A673 (cell line): Measurements from ENCODE around the gene RTN1. TPM values are rescaled to one million over a fixed set of nuclear protein-coding genes. Genes with fewer than 3 reads are reported as not detected.

ENCODE experiments used
- BruUV-seq: library from RNA; stranded (reverse); fragments of 400-500 nt; replicated peaks from 2 replicates; lab custom pipeline; 2021; lab: Mats Ljungman, UMichigan
- CTCF ChIA-PET: fragments of 300-600 bp; sonication (Branson Sonifier 250); formaldehyde crosslinking; loops from one replicate; lab custom pipeline; 2022; ENCODE audit warnings: antibody characterized with exemption; lab: Charles Lee
- POLR2A ChIA-PET: fragments of 300-600 bp; sonication (Branson Sonifier 250); formaldehyde crosslinking; loops from one replicate; lab custom pipeline; 2022; ENCODE audit warnings: antibody characterized with exemption; ENCODE audit not compliant: low non-redundant PET; lab: Charles Lee
- DNase-seq: peaks from one replicate; pipeline ENCODE4 v3.0.0-alpha.2; 2015; ENCODE audit warnings: low spot score
- H3K27ac ChIP-seq: fragments of 200-600 bp; sonication (generic); 2 replicates; pipeline ENCODE4 v1.5.1; 2016; ENCODE audit warnings: mixed run types, low read depth, mild to moderate bottlenecking, mixed read lengths, antibody characterized with exemption, low read length; ENCODE audit not compliant: poor library complexity, severe bottlenecking
- H3K27me3 ChIP-seq: fragments of 200-600 bp; sonication (generic); replicated peaks from 2 replicates; pipeline ENCODE4 v1.6.1; 2017; ENCODE audit warnings: mixed run types, low read depth, mild to moderate bottlenecking, mixed read lengths, antibody characterized with exemption, low read length; ENCODE audit not compliant: insufficient read depth, poor library complexity
- H3K36me3 ChIP-seq: fragments of 200-600 bp; sonication (generic); 2 replicates; pipeline ENCODE4 v1.6.1; 2016; ENCODE audit warnings: mixed run types, mild to moderate bottlenecking, mixed read lengths, antibody characterized with exemption, low read length; ENCODE audit not compliant: insufficient read depth, poor library complexity, severe bottlenecking
- H3K4me1 ChIP-seq: fragments of 200-600 bp; sonication (generic); 2 replicates; pipeline ENCODE4 v1.6.1; 2017; ENCODE audit warnings: mixed run types, mild to moderate bottlenecking, mixed read lengths, antibody characterized with exemption, low read length; ENCODE audit not compliant: insufficient read depth, poor library complexity, severe bottlenecking
- H3K4me3 ChIP-seq: fragments of 200-600 bp; sonication (generic); 2 replicates; pipeline ENCODE4 v1.5.1; 2016; ENCODE audit warnings: low read depth, mixed run types, mild to moderate bottlenecking, mixed read lengths, low read length; ENCODE audit not compliant: poor library complexity, severe bottlenecking
- H3K9me3 ChIP-seq: fragments of 200-600 bp; sonication (generic); 2 replicates; pipeline ENCODE4 v1.6.1; 2016; ENCODE audit warnings: mixed run types, low read depth, mild to moderate bottlenecking, mixed read lengths, antibody characterized with exemption, low read length; ENCODE audit not compliant: poor library complexity, severe bottlenecking
- EZH2 ChIP-seq: fragments of 200-600 bp; sonication (generic); IDR thresholded peaks from 2 replicates; pipeline ENCODE4 v1.6.1; 2017; ENCODE audit warnings: borderline replicate concordance, low read depth, mild to moderate bottlenecking, mixed read lengths, antibody characterized with exemption, low read length; ENCODE audit not compliant: poor library complexity, severe bottlenecking
- intact Hi-C: fragments of 100-400 bp; cut with micrococcal nuclease; formaldehyde crosslinking; loops from one replicate; pipeline ENCODE4 v1.10.0; 2022; ENCODE audit not compliant: unreplicated experiment
- total RNA-seq: library from RNA; stranded (reverse); gene quantifications from 2 replicates; pipeline ENCODE4 v1.2.3, GENCODE V29; 2021
- TF ChIP-seq, protein P1 (sequence below): fragments of 300-800, 200-600 bp; sonication (generic); conservative IDR thresholded peaks from 2 replicates; pipeline ENCODE4 v1.5.1; 2017; ENCODE audit warnings: low read depth, mild to moderate bottlenecking, antibody characterized with exemption, low read length, moderate library complexity, mixed read lengths

Gene RTN1
- total RNA-seq, 1 experiment from 2014 or later = 4.0 TPM

GRCh38 chr14:59782760-59783159, 87.8 kb downstream of the RTN1 start:
- DNase-seq = no peak
- TF ChIP-seq, protein P1, sequence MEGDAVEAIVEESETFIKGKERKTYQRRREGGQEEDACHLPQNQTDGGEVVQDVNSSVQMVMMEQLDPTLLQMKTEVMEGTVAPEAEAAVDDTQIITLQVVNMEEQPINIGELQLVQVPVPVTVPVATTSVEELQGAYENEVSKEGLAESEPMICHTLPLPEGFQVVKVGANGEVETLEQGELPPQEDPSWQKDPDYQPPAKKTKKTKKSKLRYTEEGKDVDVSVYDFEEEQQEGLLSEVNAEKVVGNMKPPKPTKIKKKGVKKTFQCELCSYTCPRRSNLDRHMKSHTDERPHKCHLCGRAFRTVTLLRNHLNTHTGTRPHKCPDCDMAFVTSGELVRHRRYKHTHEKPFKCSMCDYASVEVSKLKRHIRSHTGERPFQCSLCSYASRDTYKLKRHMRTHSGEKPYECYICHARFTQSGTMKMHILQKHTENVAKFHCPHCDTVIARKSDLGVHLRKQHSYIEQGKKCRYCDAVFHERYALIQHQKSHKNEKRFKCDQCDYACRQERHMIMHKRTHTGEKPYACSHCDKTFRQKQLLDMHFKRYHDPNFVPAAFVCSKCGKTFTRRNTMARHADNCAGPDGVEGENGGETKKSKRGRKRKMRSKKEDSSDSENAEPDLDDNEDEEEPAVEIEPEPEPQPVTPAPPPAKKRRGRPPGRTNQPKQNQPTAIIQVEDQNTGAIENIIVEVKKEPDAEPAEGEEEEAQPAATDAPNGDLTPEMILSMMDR = no peak
- ChIA-PET CTCF (no interaction called here), POLR2A (no interaction called here)
- BruUV-seq = no TSS peak
- Histone ChIP-seq H3K9me3 (no peaks in the 10 kb centered on the region), H3K4me3 (no peak overlapping the region), H3K4me1 (peaks cover 5% of the 10 kb centered on the region), H3K27me3 (no peaks in the 10 kb centered on the region), H3K27ac (no peak overlapping the region), H3K36me3 (no peaks in the 10 kb centered on the region)
- intact Hi-C loops = no loop called here

- Histone ChIP-seq H3K27me3 (no peaks in the 10 kb centered on the region), H3K9me3 (no peaks in the 10 kb centered on the region), H3K4me3 (no peak overlapping the region), H3K36me3 (no peaks in the 10 kb centered on the region), H3K27ac (no peak overlapping the region), H3K4me1 (peaks cover 10% of the 10 kb centered on the region)
- intact Hi-C loops = no loop called here
- TF ChIP-seq, protein P1 = no peak
- no peak for TF ChIP-seq EZH2
- POLR2A ChIA-PET = no interaction called here
- DNase-seq = no peak
- no TSS peak for BruUV-seq
- CTCF ChIA-PET = no interaction called here
Observed at GRCh38 chr14:59777006-59777579, 93.5 kb downstream of the RTN1 start.

DNA sequence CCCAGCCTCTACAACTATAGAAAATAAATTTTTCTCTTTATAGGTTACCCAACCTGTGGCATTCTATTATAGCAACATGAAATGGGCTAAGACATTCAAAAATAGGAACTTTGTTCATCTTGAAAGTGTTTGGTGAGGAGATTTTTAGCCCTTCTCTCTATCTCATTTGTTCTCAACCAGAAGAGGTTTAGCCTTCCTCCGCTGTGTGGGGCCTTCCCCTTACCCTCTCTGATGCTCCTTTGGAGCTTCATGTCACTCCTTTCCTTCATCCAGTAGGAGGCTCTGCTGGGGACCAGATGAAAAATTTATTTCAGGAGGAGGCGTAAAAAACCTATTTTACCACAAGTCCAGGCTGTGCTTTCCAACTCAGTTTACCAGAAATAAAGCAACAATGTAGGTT, 94.1 kb downstream of the RTN1 start:
- TF ChIP-seq, protein P1 = no peak
- TF ChIP-seq EZH2 = no peak
- BruUV-seq = no TSS peak
- intact Hi-C loops = no loop called here

More for the DNA sequence above, 94.1 kb downstream of the RTN1 start:
- Histone ChIP-seq H3K27ac (no peak overlapping the region), H3K9me3 (no peaks in the 10 kb centered on the region), H3K36me3 (no peaks in the 10 kb centered on the region), H3K4me1 (peaks cover 17% of the 10 kb centered on the region), H3K4me3 (no peak overlapping the region), H3K27me3 (no peaks in the 10 kb centered on the region)
- CTCF ChIA-PET = no interaction called here
- DNase-seq = no peak
- POLR2A ChIA-PET = no interaction called here
